Mammary epithelial cell (primary cell): ENCODE data around the gene ATP6V1G2.
"Not testable (repeated sequence)": the region's sequence is repeated elsewhere in the genome, so short reads cannot be mapped to it uniquely, and the experiment has no call there.

Source experiments
- CTCF ChIP-seq, 2 donors: IDR thresholded peaks in 1 of 2; conservative IDR thresholded peaks in 1 of 2; 2 replicates each; pipeline ENCODE4 v1.5.1; 2011 to 2012; ENCODE audit warnings: inconsistent platforms in 2 of 2, low read length in 2 of 2, mild to moderate bottlenecking in 2 of 2, control low read depth in 1 of 2, low read depth in 1 of 2; ENCODE audit not compliant: insufficient read depth in 1 of 2; ENCODE audit errors: extremely low read depth in 1 of 2
- EZH2 ChIP-seq: IDR thresholded peaks from 2 replicates; pipeline ENCODE4 v1.6.1; 2012; ENCODE audit warnings: low read length, inconsistent platforms, borderline replicate concordance

GRCh38 chr6:31496826-31497225 lies 49.6 kb downstream of the ATP6V1G2 start:
- not testable (repeated sequence) for TF ChIP-seq CTCF (conservative IDR thresholded peaks at IDR 0.05 in 1 of 2, IDR thresholded peaks at IDR 0.05 in 1 of 2; ENCODE audit: extremely low read depth in 1 of 2, insufficient read depth in 1 of 2, low read depth in 1 of 2, low read length in 2 of 2); EZH2
